ENCODE measurements around the gene TMEM132C. TPM values are rescaled to one million over a fixed set of nuclear protein-coding genes. Genes with fewer than 3 reads are reported as not detected.

TMEM132C gene
- total and polyA plus RNA-seq, 3 donors from 2014 or later = 2.9 to 5.5 (median 3.3) TPM

DNA sequence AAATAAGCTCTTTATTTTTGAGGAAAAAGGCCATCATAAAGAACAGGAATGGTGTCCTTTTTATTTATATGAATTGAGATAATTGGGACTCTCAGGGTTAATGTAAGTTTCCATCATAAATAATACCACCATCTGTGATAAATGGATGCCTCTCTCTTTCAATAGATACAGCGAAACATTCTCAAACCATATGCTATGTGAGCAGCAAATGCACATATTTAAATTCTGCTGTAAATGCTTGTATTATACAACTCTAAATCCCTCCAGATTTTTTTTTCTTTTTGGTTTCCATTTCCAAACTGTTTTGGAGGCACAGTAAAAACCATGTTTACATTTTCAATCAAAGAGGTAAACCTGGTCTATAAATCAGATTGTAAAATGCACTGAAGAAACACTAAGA, 132.3 kb downstream of the TMEM132C start:
- Histone ChIP-seq H3K36me3 (ENCODE audit: low read depth, missing control alignments) (no peaks in the 10 kb centered on the region), H3K4me1 (no peaks in the 10 kb centered on the region), H3K9me3 (no peaks in the 10 kb centered on the region), H3K27me3 (no peaks in the 10 kb centered on the region), H3K27ac (no peak overlapping the region), H3K4me3 (no peak overlapping the region)
- intact Hi-C loops (cut with DNase I; ENCODE audit: low total_unique reads) = no loop called here
- no peak for DNase-seq
- WGBS, 2 donors = 78 to 88% methylated on average over 1 of the region's 1 CpG
- TF ChIP-seq, protein P1, sequence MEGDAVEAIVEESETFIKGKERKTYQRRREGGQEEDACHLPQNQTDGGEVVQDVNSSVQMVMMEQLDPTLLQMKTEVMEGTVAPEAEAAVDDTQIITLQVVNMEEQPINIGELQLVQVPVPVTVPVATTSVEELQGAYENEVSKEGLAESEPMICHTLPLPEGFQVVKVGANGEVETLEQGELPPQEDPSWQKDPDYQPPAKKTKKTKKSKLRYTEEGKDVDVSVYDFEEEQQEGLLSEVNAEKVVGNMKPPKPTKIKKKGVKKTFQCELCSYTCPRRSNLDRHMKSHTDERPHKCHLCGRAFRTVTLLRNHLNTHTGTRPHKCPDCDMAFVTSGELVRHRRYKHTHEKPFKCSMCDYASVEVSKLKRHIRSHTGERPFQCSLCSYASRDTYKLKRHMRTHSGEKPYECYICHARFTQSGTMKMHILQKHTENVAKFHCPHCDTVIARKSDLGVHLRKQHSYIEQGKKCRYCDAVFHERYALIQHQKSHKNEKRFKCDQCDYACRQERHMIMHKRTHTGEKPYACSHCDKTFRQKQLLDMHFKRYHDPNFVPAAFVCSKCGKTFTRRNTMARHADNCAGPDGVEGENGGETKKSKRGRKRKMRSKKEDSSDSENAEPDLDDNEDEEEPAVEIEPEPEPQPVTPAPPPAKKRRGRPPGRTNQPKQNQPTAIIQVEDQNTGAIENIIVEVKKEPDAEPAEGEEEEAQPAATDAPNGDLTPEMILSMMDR (IDR thresholded peaks at IDR 0.05) = no peak
- no peak for TF ChIP-seq POLR2A (IDR thresholded peaks at IDR 0.05)

DNA sequence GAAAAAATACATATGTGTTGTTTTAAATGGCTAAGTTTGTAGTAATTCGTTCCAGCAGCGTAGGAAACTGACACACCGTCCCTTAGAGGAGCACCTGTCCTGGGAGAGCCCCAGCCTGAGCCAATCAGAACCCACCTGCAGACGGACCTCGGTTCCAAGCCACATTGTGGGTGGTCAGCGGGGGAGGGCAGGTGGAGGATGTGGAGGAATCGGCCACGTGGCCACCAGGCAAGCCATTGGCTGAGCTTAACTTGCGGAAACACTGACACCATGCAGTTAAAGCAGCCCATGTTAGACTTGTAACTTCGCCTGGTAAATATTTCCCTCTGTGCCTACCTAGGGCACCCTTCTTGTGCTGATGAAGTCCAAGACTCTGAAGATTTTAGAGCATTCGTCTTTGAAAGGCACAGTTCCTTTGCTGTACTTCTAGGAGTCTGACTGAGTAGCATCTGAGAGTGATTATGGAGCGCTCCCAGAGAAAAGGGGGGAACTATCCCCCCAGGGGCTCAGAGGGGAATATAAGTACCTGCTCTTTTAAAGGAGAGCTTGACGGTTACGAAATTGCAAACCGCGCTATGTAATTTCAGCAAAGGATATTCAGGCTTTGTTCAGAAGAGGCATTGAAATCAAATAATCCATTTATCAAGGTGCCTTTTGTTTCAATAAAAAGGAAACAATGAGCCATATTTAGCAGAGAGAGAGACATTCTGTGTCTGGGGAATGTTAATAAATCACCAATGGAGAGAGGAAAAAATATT, 135.7 kb downstream of the TMEM132C start:
- WGBS, 2 donors = 68 to 74% methylated on average over 16 of the region's 16 CpGs
- H3K27me3 ChIP-seq = no peaks in the 10 kb centered on the region
- H3K4me3 ChIP-seq = no peak overlapping the region
- intact Hi-C loops (cut with DNase I; ENCODE audit: low total_unique reads) = no loop called here
- TF ChIP-seq, protein P1 (IDR thresholded peaks at IDR 0.05) = no peak
- TF ChIP-seq POLR2A (IDR thresholded peaks at IDR 0.05) = no peak
- no peaks in the 10 kb centered on the region for H3K36me3 ChIP-seq (ENCODE audit: low read depth, missing control alignments)
- no peaks in the 10 kb centered on the region for H3K4me1 ChIP-seq
- no peak overlapping the region for H3K27ac ChIP-seq
- H3K9me3 ChIP-seq = no peaks in the 10 kb centered on the region
- DNase-seq = no peak

DNA sequence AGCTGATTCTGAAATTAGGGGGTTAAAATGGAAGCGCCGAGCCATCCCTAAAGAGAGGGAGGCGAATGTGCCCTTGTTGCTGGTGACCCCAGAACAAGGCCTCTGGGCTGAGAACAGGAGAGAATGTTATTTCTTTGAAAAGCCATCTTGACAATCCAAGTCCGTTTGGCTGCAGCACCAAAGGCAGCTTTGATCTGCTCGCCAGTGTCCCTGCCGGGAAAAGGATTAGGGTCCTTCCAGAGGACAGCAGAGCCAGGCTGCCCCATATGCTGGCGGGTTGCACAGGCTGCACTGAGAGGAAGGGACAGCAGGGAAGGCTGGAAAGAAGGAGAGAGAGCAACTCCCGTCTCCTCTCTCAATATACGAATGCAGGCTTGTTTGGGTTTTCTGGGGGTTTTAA, 141.7 kb downstream of the TMEM132C start:
- Histone ChIP-seq H3K4me3 (no peak overlapping the region), H3K27me3 (no peaks in the 10 kb centered on the region), H3K36me3 (ENCODE audit: low read depth, missing control alignments) (no peaks in the 10 kb centered on the region), H3K9me3 (no peaks in the 10 kb centered on the region), H3K4me1 (peaks cover 3% of the 10 kb centered on the region), H3K27ac (no peak overlapping the region)
- no peak for DNase-seq
- WGBS, 2 donors = 43% methylated on average over 9 of the region's 9 CpGs
- TF ChIP-seq, protein P1 (IDR thresholded peaks at IDR 0.05) = no peak
- TF ChIP-seq POLR2A (IDR thresholded peaks at IDR 0.05) = no peak
- intact Hi-C loops (cut with DNase I; ENCODE audit: low total_unique reads) = no loop called here

DNA sequence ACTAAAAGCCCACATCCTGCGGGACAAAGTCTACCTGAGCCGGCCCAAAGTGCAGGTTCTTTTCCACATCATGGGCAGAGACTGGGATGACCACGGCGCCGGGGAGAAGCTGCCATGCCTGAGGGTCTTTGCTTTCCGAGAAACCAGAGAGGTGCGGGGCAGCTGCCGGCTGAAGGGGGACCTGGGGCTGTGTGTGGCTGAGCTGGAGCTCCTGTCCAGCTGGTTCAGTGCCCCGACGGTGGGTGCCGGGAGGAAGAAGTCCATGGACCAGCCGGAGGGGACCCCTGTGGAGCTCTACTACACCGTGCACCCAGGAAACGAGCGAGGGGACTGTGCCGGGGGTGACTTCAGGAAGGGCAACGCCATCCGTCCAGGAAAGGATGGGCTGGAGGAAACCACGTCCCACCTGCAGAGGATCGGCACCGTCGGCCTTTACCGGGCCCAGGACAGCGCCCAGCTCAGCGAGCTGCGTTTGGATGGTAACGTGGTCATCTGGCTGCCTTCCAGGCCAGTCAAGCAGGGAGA, 148.1 kb downstream of the TMEM132C start:
- no peak overlapping the region for H3K4me3 ChIP-seq
- intact Hi-C loops (cut with DNase I; ENCODE audit: low total_unique reads) = no loop called here
- no peaks in the 10 kb centered on the region for H3K36me3 ChIP-seq (ENCODE audit: low read depth, missing control alignments)
- no peak for DNase-seq
- TF ChIP-seq POLR2A (IDR thresholded peaks at IDR 0.05) = no peak
- TF ChIP-seq, protein P1 (IDR thresholded peaks at IDR 0.05) = no peak
- no peak overlapping the region for H3K27ac ChIP-seq
- no peaks in the 10 kb centered on the region for H3K4me1 ChIP-seq
- H3K27me3 ChIP-seq = no peaks in the 10 kb centered on the region
- no peaks in the 10 kb centered on the region for H3K9me3 ChIP-seq
- 88 to 90% methylated on average over 25 to 27 of the region's 27 CpGs for WGBS, 2 donors

DNA sequence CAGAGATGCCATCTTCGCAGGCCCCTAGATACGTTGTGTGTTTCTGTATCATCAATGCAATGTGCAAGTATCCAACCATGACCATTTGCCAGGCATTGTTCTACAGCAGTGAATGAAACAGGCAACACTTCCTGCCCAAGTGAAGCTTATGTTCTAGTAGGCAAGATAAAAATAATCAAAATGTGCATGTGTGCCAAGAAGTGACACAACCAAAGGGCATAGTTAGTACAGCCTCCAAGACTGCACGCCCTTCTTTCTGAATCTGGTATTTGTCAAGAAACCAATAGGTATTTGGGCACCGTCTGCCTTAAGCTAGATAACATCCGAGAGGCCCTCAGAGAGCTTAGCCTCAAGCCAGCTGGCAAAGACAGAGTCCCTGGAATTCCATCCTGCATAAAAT, 152.0 kb downstream of the TMEM132C start:
- no peaks in the 10 kb centered on the region for H3K4me1 ChIP-seq
- H3K27ac ChIP-seq = no peak overlapping the region
- intact Hi-C loops (cut with DNase I; ENCODE audit: low total_unique reads) = no loop called here
- WGBS, 2 donors = 33 to 42% methylated on average over 5 of the region's 5 CpGs
- no peak overlapping the region for H3K4me3 ChIP-seq
- no peaks in the 10 kb centered on the region for H3K36me3 ChIP-seq (ENCODE audit: low read depth, missing control alignments)
- H3K9me3 ChIP-seq = no peaks in the 10 kb centered on the region
- H3K27me3 ChIP-seq = no peaks in the 10 kb centered on the region
- no peak for TF ChIP-seq POLR2A (IDR thresholded peaks at IDR 0.05)
- TF ChIP-seq, protein P1 (IDR thresholded peaks at IDR 0.05) = no peak
- DNase-seq = no peak
